Endothelial cell of umbilical vein (primary cell): ENCODE data around the gene SH3BGRL2. TPM values are rescaled to one million over a fixed set of nuclear protein-coding genes. Genes with fewer than 3 reads are reported as not detected.

Source experiments
- BruUV-seq: library from RNA; stranded (reverse); fragments of 400-500 nt; replicated peaks from 2 replicates; lab custom pipeline; 2021; lab: Mats Ljungman, UMichigan
- CTCF ChIA-PET: fragments of 300-600, 350-600 bp; sonication (Branson Sonifier 250); formaldehyde crosslinking; loops from one replicate; lab custom pipeline; 2021; ENCODE audit warnings: antibody characterized with exemption, inconsistent platforms; lab: Charles Lee
- POLR2A ChIA-PET: fragments of 300-600, 350-600 bp; sonication (Branson Sonifier 250); formaldehyde crosslinking; loops from one replicate; lab custom pipeline; 2021; ENCODE audit warnings: antibody characterized with exemption, inconsistent platforms; lab: Charles Lee
- DNase-seq: peaks from one replicate; pipeline ENCODE4 v3.0.0-alpha.2; 2011; ENCODE audit warnings: low read depth, low spot score
- FAIRE-seq: peaks from 2 replicates; lab custom pipeline; 2011; peaks lifted over from hg19 to GRCh38; lab: Jason Lieb, UNC
- H2AFZ ChIP-seq: 2 replicates; pipeline ENCODE4 v1.6.0; 2012; ENCODE audit warnings: low read depth, low read length, control low read depth, inconsistent platforms
- H3K27ac ChIP-seq: 2 replicates; pipeline ENCODE4 v1.5.1; 2011; ENCODE audit warnings: low read depth, mild to moderate bottlenecking, control low read depth, low read length, moderate library complexity; ENCODE audit not compliant: insufficient read depth
- H3K27me3 ChIP-seq, 2 experiments: 2 replicates each; pipeline versions ENCODE4 v1.6.0 to v1.6.1; 2011; ENCODE audit warnings: low read length in 2 of 2, mixed read lengths in 1 of 2; ENCODE audit not compliant: control insufficient read depth in 2 of 2, insufficient read depth in 2 of 2
- H3K36me3 ChIP-seq, 2 experiments: 2 replicates in 1 of 2; 3 replicates in 1 of 2; pipeline ENCODE4 v1.5.1; 2011; ENCODE audit warnings: low read length in 2 of 2, mild to moderate bottlenecking in 1 of 2, moderate library complexity in 1 of 2; ENCODE audit not compliant: control insufficient read depth in 2 of 2, insufficient read depth in 2 of 2; ENCODE audit errors: extremely low read depth in 1 of 2
- H3K4me1 ChIP-seq: 3 replicates; pipeline ENCODE4 v1.5.1; 2011; ENCODE audit warnings: mild to moderate bottlenecking, low read length; ENCODE audit not compliant: control insufficient read depth, insufficient read depth; ENCODE audit errors: extremely low read depth
- H3K4me2 ChIP-seq: 2 replicates; pipeline ENCODE4 v1.6.1; 2011; ENCODE audit warnings: low read length, control low read depth, mixed read lengths; ENCODE audit not compliant: insufficient read depth
- H3K4me3 ChIP-seq, 3 experiments: fragments of 200-600 bp in 1 of 3; sonication (generic), shearing (Covaris generic) in 1 of 3; replicated peaks in 1 of 3; 2 replicates each; pipeline ENCODE4 v1.5.1; 2011 to 2016; ENCODE audit warnings: control low read depth in 3 of 3, low read length in 3 of 3, mild to moderate bottlenecking in 2 of 3, inconsistent platforms in 1 of 3, low read depth in 1 of 3, moderate library complexity in 1 of 3; ENCODE audit not compliant: insufficient read depth in 1 of 3
- H3K79me2 ChIP-seq: 2 replicates; pipeline ENCODE4 v1.6.0; 2012; ENCODE audit warnings: low read length, inconsistent platforms; ENCODE audit not compliant: control insufficient read depth, insufficient read depth
- H3K9ac ChIP-seq: replicated peaks from 2 replicates; pipeline ENCODE3; 2011; ENCODE audit warnings: low read length, control low read depth; ENCODE audit not compliant: insufficient read depth; ENCODE audit errors: extremely low read depth
- H3K9me1 ChIP-seq: replicated peaks from 3 replicates; pipeline ENCODE4 v1.6.0; 2011; ENCODE audit warnings: mild to moderate bottlenecking, low read length; ENCODE audit not compliant: control insufficient read depth, insufficient read depth; ENCODE audit errors: extremely low read depth
- H3K9me3 ChIP-seq: replicated peaks from 2 replicates; pipeline ENCODE4 v1.5.1; 2012; ENCODE audit warnings: low read length, inconsistent platforms; ENCODE audit not compliant: control insufficient read depth, insufficient read depth
- H4K20me1 ChIP-seq: replicated peaks from 2 replicates; pipeline ENCODE3; 2011; ENCODE audit warnings: mild to moderate bottlenecking, low read length; ENCODE audit not compliant: control insufficient read depth, insufficient read depth; ENCODE audit errors: extremely low read depth
- CTCF ChIP-seq, 2 donors: IDR thresholded peaks; 1 replicate in 1 of 2; 2 replicates in 1 of 2; pipeline ENCODE4 v1.5.1; 2011; ENCODE audit warnings: low read length in 2 of 2, mild to moderate bottlenecking in 2 of 2, moderate library complexity in 2 of 2, control low read depth in 1 of 2, inconsistent platforms in 1 of 2, low read depth in 1 of 2; ENCODE audit not compliant: insufficient read depth in 1 of 2; ENCODE audit errors: extremely low read depth in 1 of 2
- EZH2 ChIP-seq: IDR thresholded peaks from 2 replicates; pipeline ENCODE4 v1.6.1; 2012; ENCODE audit warnings: borderline replicate concordance, low read depth, mild to moderate bottlenecking, moderate library complexity, low read length, inconsistent platforms; ENCODE audit not compliant: severe bottlenecking
- FOS ChIP-seq: IDR thresholded peaks from 2 replicates; pipeline ENCODE4 v1.6.1; 2011; ENCODE audit warnings: mild to moderate bottlenecking, low read length, moderate library complexity, borderline replicate concordance; ENCODE audit not compliant: insufficient read depth
- GATA2 ChIP-seq: IDR thresholded peaks from 2 replicates; pipeline ENCODE4 v1.7.0; 2011; ENCODE audit warnings: low read depth, mild to moderate bottlenecking, moderate library complexity, mixed read lengths, low read length; ENCODE audit not compliant: insufficient read length, insufficient read depth
- JUN ChIP-seq: IDR thresholded peaks from 2 replicates; pipeline ENCODE4 v1.6.1; 2011; ENCODE audit warnings: borderline replicate concordance, low read depth; ENCODE audit not compliant: insufficient read length, insufficient read depth
- MAX ChIP-seq: IDR thresholded peaks from 2 replicates; pipeline ENCODE4 v1.6.1; 2011; ENCODE audit not compliant: insufficient read depth, insufficient read length
- MYC ChIP-seq: IDR thresholded peaks from one replicate; pipeline ENCODE4 v1.6.1; 2011; ENCODE audit warnings: mild to moderate bottlenecking, low read depth, low read length
- POLR2A ChIP-seq: IDR thresholded peaks from 2 replicates; pipeline ENCODE4 v1.6.1; 2012; ENCODE audit warnings: low read depth, mild to moderate bottlenecking, control low read depth, low read length
- POLR2AphosphoS5 ChIP-seq: IDR thresholded peaks from 2 replicates; pipeline ENCODE4 v1.6.1; 2012; ENCODE audit warnings: low read depth, mild to moderate bottlenecking, control low read depth, low read length, moderate library complexity; ENCODE audit not compliant: insufficient read depth
- dilution Hi-C: fragments of 300-500 bp; cut with MboI; formaldehyde crosslinking; loops from one replicate; pipeline ENCODE4 v1.15.0; 2019; ENCODE audit warnings: low sequenced_read_pairs; ENCODE audit not compliant: extremely low pct_ligation_motif_present
- intact Hi-C: fragments of 100-400 bp; cut with micrococcal nuclease; formaldehyde crosslinking; loops from one replicate; pipeline ENCODE4 v1.10.0; 2022
- polyA plus RNA-seq, 4 experiments: library from polyadenylated mRNA; depleted of rRNA in 3 of 4; stranded (reverse) in 3 of 4; unstranded in 1 of 4; fragments of >200 nt; gene quantifications; 2 replicates each; pipeline versions ENCODE4 v1.2.1 to v1.2.3, GENCODE V29; 2011 to 2012; ENCODE audit warnings: missing spikeins in 1 of 4
- total RNA-seq: library from RNA; stranded (reverse); gene quantifications from 2 replicates; pipeline ENCODE4 v1.2.3, GENCODE V29; 2021

SH3BGRL2 gene
- total and polyA plus RNA-seq, 2 donors (not counting 3 experiments of a cell fraction or from before 2014, with no cell fraction given) = 3.2 to 10.7 TPM

GRCh38 chr6:79622364-79622763 is 8.8 kb upstream of the SH3BGRL2 start:
- no peak for TF ChIP-seq POLR2A
- no peak for TF ChIP-seq JUN
- TF ChIP-seq MAX = no peak
- no peak for TF ChIP-seq MYC
- TF ChIP-seq POLR2AphosphoS5 = no peak
- no peak for TF ChIP-seq EZH2
- TF ChIP-seq CTCF (IDR thresholded peaks at IDR 0.05; ENCODE audit: extremely low read depth in 1 of 2, insufficient read depth in 1 of 2, low read depth in 1 of 2, low read length in 2 of 2) = no peak
- TF ChIP-seq FOS = no peak
- no peak for TF ChIP-seq GATA2
- H3K9me1 ChIP-seq = no peaks in the 10 kb centered on the region
- H3K27ac ChIP-seq = no peak overlapping the region
- no peaks in the 10 kb centered on the region for H3K79me2 ChIP-seq
- intact Hi-C loops (no loop called here), dilution Hi-C loops (no loop called here)
- DNase-seq (no peak), FAIRE-seq (no peak)
- no peak overlapping the region for H3K9ac ChIP-seq
- no peaks in the 10 kb centered on the region for H4K20me1 ChIP-seq
- H3K4me1 ChIP-seq = no peaks in the 10 kb centered on the region
- ChIA-PET POLR2A (no interaction called here), CTCF (interaction anchor here (1.0 kb wide), 1 partner anchor 9 kb away, joined by 4 read pairs; the partner anchor contains the start of gene SH3BGRL2)
- no peak overlapping the region for H3K4me2 ChIP-seq
- H3K4me3 ChIP-seq = no peak overlapping the region
- BruUV-seq = no TSS peak
- no peaks in the 10 kb centered on the region for H3K27me3 ChIP-seq
- no peaks in the 10 kb centered on the region for H3K36me3 ChIP-seq
- H2AFZ ChIP-seq = no peak overlapping the region
- H3K9me3 ChIP-seq = no peaks in the 10 kb centered on the region
